HG02981 (cell line): Measurements from ENCODE around the gene DLAT.
"Not testable (repeated sequence)": the region's sequence is repeated elsewhere in the genome, so short reads cannot be mapped to it uniquely, and the experiment has no call there.

Experiments used
- ATAC-seq: cut with Tn5 transposase; IDR thresholded peaks from one replicate; pipeline ENCODE4 v1.9.1; 2021; ENCODE audit warnings: mild to moderate bottlenecking, moderate library complexity; ENCODE audit not compliant: unreplicated experiment

The DLAT gene

GRCh38 chr11:112046647-112047046 is 21.4 kb downstream of the DLAT start:
- not testable (repeated sequence) for ATAC-seq

DNA sequence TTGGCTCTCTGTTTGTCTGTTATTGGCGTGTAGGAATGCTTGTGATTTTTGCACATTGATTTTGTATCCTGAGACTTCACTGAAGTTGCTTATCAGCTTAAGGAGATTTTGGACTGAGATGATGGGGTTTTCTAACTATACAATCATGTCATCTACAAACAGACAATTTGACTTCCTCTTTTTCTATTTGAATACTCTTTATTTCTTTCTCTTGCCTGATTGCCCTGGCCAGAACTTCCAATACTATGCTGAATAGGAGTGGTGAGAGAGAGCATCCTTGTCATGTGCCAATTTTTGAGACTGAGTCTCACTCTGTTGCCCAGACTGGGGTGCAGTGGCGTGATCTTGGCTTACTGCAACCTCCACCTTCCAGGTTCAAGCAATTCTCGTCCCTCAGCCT is 23.0 kb downstream of the DLAT start:
- ATAC-seq: not testable (repeated sequence)

DNA sequence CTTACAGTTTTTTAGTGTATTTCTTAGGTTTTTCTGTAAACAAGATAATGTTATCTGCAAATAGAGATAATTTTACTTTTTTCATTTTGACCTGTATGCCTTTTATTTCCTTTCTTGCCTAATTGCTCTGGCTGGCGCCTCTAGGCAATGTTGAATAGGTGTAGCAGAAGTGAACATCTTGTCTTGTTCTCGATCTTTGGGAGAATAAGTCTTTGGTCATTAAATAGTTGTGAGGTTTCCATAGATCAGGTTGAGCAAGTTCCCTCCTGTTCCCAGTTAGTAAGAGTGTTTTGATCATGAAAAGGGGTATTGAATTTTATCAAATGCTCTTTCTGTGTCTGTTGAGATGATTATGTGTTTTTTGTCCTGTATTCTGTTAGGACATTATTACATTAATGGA is 24.6 kb downstream of the DLAT start:
- ATAC-seq: no peak

DNA sequence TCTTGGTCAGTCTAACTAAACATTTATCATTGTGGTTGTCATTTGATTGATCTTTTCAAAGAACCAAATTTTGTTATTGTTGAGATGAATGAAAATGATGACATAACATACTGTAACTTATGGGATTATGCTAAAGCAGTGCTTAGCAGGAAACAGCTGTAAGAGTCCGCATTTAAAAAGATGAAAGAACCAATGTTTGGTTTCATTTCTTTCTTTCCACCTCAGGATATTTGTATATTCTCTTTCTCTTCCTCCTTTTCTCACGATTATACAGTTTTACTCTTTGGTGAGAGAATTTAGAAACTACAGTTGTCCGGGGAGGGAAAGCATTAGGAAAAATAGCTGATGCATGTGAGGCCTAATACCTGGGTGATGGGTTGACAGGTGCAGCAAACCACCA is 25.5 kb downstream of the DLAT start:
- peak; percentile 89 for ATAC-seq

- ATAC-seq: no peak
These were observed 26.6 kb downstream of the DLAT start for GRCh38 chr11:112051768-112052167.

GRCh38 chr11:112057170-112057569 is 32.0 kb downstream of the DLAT start:
- no peak for ATAC-seq

DNA sequence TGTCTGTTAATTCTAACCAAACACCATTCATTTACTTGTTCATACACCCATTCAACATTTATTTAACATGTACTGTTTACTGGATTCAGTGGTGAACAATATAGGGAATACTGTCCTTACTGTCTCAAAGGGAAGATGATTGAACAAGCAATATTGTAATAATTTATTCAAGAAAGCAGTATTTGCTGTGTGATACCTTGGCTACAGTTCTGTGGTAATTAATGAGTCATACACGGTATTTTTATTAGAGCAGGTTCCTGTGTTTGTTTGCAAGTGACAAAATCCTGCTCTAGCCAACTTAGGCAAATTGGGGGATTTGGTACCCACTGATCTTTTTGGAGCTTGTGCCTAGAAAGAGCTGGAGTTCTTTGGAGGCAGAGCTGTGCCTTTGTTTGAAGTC is 32.9 kb downstream of the DLAT start:
- ATAC-seq: no peak

GRCh38 chr11:112062923-112063322 is 37.7 kb downstream of the DLAT start:
- ATAC-seq: no peak

GRCh38 chr11:112073941-112074811 is 49.0 kb downstream of the DLAT start, which contains the start of the genes NKAPD1 and PIH1D2:
TSS of gene NKAPD1 (plus strand) at chr11:112074299. CDS start at chr11:112075575, 1,276 bp downstream.
TSS of gene PIH1D2 (minus strand) at chr11:112074017. CDS start at chr11:112073174, 843 bp downstream.
- peak; percentile 90 for ATAC-seq

- ATAC-seq: no peak
These were observed 57.5 kb downstream of the DLAT start for GRCh38 chr11:112082729-112083128.

GRCh38 chr11:112085822-112086421 is 60.7 kb downstream of the DLAT start:
- peak; percentile 29 for ATAC-seq

DNA sequence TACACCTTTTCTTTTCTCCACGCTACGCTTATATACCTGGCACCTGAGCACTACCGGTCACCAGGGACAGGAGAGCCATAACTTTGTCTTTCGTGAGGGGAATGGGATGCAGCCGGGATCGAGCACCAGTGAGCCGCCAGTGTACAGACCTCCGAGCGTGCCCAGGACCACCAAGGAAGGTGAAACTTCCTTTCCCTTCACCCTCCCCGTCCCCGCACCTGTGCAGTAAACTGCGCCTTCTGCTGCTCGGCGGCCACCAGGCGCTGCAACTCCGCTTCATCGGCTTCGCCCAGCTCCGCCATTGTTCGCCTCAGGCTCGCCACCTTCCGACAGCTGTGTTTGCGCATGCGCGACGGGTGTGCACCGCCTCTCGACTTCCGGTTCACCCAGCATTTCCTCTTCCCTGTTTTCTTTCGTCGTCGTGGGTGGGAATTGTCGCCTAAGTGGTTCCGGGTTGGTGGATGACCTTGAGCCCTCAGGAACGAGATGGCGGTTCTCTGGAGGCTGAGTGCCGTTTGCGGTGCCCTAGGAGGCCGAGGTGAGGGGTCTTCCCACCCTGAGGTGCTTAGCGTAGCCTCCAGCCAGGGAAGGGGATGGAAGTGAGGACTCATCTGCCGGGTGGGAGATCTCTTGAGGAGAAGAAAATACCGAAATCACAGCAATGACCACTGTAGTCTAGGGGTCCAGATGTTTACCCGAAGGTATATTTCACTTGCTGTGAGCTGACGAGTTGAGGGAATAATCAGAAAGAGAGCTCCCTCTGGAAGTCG is 61.4 kb downstream of the DLAT start, which contains the start of the genes SDHD and TIMM8B:
SDHD (plus strand) TSS at position 452 of the 770 bp plus-strand sequence; CDS start at position 487, 35 bp downstream.
TIMM8B (minus strand) TSS at position 335 of the 770 bp plus-strand sequence; CDS start at position 302, 33 bp downstream.
- ATAC-seq: peak; percentile 85

DNA sequence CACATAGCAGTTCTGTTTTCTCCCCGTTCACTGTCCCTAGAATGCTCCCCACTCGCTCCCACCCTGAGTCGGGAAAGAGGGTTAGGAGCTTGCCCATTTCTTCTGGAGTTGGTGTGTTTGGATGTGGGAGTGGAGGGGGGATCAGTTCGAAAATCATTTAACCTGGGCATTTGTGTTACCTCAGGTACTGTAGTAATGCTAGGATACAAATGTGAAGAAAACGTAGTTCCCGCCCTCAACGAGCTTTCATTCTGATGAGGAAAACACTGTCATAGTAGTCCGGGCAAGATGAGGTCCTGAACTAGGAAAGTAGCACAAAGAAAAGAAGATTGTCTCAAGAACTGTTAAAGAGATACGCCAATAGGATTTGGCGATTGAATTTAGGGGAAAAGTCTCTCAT is 62.0 kb downstream of the DLAT start:
- no peak for ATAC-seq

DNA sequence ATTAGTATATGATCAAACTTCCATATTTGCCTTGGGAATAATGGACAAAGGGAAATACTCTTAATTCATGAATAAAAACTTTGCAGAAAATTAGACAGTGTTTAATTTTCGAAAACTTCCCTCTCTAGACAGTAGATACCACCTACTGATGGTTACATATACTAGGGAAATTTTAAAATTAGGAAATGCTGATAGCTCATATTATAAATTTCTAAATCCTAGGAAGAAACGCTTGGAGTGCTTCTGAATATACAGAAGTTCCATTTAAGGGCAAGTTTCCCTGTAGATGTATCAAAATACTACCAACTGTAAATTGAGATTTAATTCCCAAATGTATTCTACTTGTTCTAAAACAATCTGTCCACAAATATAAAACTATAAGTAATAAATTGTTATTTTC is 70.1 kb downstream of the DLAT start:
- not testable (repeated sequence) for ATAC-seq

DNA sequence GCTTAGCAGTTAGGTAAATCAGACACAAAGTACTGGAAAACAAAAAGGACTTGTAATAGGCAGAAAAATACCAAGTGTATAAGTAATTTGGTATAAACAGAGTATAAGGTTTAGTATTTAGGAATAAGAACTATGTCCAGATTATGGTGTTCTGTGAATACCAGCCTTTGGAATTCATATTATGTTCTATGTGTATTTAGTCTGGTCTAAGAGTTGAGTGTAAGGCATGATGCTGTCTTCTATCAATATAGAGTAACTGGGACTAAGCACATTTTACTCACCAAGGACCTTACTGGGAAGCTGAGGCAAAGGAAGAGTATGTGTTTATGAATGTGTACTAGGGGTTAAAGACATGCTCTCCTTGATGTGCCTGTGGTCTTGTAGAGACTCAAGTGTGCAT is 71.0 kb downstream of the DLAT start:
- no peak for ATAC-seq

GRCh38 chr11:112097734-112098528 is 72.7 kb downstream of the DLAT start:
- ATAC-seq: no peak

- no peak for ATAC-seq
These were observed 75.3 kb downstream of the DLAT start for GRCh38 chr11:112100462-112100861.

DNA sequence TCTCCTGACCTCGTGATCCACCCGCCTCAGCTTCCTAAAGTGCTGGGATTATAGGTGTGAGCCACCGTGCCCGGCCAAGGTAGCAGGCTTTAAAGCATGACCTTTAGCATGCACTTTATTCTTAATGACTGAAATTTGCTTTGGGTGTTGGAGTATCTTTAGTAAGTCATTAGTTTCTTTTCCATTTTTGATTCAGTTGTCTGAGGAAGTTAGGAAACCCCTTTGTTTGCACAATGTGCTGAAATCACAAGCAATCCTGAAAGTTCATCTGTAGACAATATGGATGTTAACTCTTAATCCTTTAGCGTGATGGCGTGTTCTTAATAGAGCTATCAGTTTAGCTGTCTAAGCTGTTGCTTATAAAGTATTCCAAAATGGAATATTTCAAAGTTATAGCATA is 78.2 kb downstream of the DLAT start:
- ATAC-seq: no peak

DNA sequence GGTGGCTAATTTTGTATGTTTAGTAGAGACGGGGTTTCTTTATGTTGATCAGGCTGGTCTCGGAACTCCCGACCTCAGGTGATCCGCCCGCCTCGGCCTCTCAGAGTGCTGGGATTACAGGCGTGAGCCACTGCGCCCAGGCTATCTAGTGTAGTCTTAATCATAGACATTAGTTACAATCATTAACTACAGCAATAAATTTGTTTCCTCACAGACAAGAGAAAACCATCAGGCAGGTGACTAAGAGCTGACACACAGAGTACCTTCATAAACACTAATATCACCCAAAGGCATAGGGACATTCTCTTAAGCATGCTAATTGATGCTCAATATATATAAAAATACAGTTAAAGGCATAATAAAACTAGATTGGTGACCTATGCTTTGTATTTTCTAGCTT is 80.9 kb downstream of the DLAT start:
- ATAC-seq: no peak
